ENCODE data around the gene ZNF697.

ZNF697 gene

DNA sequence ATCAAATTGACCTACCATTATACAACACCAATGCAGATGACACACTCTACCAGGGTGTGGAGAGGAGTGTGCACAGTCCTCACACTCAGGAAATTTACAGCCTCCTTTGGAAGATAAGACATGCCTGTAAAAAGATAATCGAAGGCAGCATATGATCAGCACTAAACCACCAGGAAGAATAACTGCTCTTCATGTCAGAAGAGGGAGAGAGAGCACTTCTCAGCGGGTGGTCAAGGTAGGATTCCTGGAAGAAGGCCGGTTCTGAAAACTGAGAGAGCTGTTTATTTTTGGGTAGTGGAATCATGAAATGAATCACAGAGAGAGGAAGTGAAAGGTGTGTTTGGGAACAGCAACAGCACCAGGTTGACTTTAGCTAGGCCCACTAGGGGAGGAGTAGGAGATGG is 14.0 kb upstream of the ZNF697 start:
- DNase-seq (ENCODE audit: low read depth) = no peak

GRCh38 chr1:119660253-119661083 is 12.4 kb upstream of the ZNF697 start:
- DNase-seq (ENCODE audit: low read depth) = no peak

DNA sequence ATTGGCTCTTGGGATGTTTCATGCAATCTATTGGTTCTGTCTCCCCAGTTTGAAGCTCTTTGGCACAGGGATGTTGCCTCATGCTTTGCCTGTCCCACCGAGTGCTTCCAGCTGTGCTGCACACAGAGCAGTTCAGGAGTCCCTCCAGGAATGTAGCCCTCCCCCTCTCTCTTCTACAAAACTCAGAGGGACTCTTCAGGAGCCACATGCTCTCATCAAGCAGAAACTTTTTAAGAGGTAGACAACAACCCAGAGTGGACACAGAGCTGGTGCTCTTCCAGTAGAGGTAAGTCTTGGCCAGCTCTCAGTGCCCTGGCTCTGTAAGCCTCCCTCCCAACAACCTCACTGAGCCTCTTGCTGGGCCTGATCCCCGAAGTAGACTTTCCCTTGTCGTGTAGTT is 11.6 kb upstream of the ZNF697 start:
- no peak for DNase-seq (ENCODE audit: low read depth)

DNA sequence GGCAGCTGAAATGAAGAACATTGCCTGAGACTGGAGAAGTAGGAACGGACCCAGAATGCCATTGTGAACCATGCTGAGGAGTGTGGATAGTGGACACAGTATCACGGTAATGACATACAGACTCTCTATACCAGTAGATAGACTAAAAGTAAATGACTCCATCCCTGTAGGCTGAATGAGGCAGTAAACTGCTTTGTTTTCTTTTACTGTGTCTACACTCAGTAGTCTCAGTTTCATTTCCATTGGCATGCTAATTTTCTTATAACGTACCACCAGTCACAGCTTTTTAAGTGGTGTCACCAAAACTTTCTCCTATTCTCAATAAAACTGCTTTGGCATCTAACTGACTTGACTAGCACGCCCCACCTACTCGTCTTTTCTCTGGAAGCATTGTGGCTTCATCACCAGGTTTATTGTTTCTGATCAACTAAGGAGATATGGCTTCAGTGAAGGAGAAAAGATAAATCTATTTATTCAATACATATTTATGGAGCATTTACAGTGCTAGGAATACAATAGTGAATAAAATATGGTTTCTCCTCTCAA is 8.4 kb upstream of the ZNF697 start:
- DNase-seq (ENCODE audit: low read depth) = no peak

- no peak for DNase-seq (ENCODE audit: low read depth)
These were observed 7.1 kb upstream of the ZNF697 start for GRCh38 chr1:119655154-119655553.

- DNase-seq (ENCODE audit: low read depth) = no peak
These were observed 5.7 kb upstream of the ZNF697 start for GRCh38 chr1:119653839-119654170.

- DNase-seq (ENCODE audit: low read depth) = no peak
These were observed 5.2 kb upstream of the ZNF697 start for GRCh38 chr1:119653135-119653838.

DNA sequence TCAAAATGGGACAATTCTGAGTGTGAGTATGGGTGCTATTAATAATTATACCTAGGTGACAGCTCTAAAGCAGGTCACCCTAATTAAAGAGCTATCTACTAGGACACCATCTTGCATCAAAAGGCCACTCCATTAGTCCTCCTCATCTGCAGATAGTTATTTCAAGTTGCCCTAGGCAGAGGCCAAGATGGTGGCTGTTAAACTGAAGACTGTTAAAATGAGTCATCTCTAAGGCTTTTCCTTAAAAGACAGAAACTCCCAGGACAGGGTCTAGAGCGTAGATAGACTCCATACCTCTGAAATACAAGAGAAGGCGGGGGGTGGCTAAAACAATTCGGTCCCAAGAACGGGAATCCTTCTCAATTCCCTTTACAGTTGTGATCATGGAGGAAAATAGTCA is 4.5 kb upstream of the ZNF697 start:
- no peak for DNase-seq (ENCODE audit: low read depth)

DNA sequence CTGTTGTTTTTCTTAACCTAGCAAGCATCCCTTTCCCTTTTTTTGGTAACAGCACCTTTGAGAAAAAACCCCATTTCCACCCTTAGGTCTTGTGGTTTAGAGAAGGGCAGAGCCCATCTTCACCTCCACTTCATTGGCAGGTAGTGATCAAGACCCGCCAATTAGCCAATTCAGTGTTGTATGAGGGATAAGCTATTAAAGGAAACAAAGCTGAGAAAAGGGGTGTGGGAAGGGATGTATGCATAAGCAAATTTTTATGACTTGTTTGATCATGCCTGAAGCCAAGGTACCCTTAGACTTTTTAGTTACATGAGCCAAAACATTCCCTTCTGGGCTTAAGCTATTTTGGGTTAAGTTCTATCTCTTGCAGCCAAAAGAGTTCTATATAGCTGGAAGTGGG is 3.6 kb upstream of the ZNF697 start:
- DNase-seq (ENCODE audit: low read depth) = no peak

DNA sequence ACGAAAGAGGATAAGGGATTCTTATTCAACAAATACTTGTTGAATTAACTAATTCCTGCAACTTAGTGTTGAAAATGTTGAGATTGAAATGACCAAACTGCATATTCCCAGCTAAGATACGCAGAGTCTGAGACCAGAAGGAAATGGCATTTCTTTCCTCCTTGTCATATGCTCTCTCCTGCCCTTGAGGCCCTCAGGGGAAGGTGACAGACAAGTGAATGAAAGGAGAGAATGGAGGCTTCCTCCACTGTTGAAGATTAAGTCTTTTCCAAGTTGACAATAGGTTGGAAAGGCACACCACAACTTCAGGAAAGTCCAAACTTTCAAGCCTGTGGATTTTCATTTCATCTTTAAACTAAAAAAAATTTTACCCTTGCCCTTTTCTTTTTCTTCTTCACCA is 3.1 kb upstream of the ZNF697 start:
- DNase-seq (ENCODE audit: low read depth) = no peak

DNA sequence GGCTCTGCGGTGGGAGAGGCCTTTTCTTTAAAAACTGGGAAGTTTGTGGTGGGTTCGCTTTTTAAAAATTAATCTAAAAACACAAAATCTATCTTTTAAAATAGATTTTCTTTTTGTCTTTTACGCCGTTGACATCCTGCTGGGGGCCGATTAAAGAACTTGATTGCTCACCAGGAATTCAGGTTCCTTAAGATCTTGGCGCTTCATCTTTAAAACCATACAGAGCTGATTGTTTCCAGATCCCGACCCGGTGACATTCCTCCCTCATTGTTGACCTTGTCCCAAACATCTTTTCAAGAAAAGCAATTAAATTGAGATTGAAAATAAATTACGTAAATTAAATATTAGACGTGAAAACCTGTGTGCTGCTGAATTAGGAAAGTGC is 546 bp upstream of the ZNF697 start:
- no peak for DNase-seq (ENCODE audit: low read depth)

DNA sequence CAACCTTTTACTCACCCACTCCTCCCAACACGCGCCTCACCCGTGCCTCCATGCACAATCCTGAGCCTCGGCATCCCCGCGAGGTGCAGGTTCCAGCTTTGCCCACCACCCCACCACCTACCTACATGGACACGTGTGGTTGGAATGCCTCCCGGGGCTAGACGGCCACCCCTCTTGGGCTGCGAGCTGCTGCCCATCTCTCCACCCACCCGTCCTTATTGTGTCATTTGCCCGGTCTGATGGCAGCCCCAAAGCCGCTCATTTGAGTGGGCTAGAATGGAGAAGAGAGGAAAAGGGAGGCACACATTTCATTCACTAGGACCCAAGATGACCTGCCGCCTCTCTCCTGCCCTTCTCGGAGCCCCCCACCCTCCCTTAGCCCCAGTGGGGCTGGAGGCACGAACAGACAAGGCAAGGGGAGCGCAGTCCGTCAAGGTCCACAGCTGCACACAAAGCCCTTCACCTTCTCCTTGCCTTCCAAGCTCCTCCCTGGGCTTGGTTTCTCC is 785 bp downstream of the ZNF697 start:
- DNase-seq (ENCODE audit: low read depth) = no peak

DNA sequence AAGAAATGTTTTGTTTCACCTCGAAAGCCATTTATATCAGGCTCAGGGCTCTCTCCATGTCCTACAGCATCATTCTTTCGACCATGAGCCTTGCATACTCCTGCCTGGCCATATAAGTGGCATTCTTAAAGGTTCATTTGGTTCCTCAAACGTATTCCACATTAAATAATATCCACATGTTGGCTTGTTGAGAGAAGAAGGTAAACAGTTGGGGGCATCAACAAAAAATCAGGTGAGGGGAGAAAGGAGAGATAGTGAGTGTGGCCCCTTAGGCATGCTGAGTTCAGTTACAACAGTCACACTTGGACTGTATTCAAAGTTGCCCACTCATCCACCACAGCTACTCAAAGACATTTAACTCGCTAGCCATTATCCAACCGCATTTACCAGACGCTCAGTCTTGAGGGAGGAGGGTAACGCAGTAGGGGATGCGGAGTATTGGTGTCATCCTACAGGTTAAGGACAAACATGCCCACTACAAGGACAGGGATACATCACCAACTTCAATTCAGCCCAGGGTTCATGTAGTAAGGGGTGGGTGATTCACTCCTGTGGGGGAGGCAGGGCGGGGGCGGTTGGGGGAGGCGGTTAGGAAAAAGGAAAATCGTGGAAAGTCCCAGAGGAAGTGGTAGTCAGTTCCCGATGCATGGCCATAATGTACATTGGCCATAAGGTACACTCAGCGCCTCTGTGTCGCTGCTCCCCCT is 1.4 kb downstream of the ZNF697 start:
- DNase-seq (ENCODE audit: low read depth) = no peak

GRCh38 chr1:119639109-119639508 is 9.0 kb downstream of the ZNF697 start:
- DNase-seq (ENCODE audit: low read depth) = no peak

GRCh38 chr1:119637710-119638109 is 10.4 kb downstream of the ZNF697 start:
- no peak for DNase-seq (ENCODE audit: low read depth)

DNA sequence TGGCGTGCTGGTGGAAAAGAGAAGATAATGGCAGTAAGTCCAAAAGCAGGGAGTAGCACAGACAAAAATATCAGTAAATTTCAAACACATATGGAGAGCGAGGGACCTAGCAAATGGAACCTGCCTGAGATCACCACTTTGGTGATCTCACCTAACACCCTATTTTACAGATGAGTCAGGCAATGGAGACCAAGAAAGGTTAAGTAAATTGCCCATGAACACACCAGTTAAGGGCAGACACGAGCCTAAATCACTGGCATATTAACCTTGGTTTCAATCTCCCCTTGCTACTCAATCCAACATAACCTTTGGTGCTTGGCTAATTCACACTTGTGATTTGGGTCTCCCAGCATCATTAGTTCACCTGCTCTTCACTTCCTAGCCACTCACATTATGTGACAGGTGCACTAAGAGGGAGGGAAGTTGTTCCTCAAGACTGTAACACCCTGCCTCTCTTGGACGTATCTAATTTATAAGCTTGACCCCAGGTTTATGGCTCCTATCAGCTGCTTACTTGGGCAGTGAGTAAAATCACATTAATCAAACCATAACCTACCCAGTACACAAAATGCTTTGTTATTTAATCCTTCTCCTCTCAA is 11.5 kb downstream of the ZNF697 start:
- no peak for DNase-seq (ENCODE audit: low read depth)

DNA sequence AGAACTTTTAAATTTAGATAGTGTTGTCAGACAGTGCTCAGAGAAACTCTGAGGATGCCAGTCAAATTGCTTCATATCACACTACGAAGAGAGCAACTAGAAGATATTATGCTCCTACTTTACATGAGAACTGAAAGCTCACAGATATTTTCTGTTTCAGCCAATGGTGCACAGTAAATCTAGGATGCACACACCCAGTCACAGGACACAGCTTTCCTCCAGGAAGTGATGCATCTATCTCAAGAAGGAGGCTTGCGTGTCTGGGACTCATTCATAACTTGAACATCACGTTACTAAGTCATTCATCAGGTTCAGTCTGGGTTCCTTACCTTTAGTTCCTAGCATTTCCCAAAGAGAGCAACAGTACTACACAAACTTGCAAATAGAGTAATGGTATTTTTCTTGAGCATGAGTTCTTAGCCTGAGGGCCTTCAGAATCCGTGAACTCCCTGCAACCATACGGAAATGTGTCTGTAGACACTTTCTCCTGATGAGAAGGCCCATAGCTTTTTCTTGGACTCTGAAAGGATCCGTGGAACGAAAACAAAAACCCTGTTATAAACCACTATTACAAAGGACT is 12.2 kb downstream of the ZNF697 start:
- DNase-seq (ENCODE audit: low read depth) = no peak

DNA sequence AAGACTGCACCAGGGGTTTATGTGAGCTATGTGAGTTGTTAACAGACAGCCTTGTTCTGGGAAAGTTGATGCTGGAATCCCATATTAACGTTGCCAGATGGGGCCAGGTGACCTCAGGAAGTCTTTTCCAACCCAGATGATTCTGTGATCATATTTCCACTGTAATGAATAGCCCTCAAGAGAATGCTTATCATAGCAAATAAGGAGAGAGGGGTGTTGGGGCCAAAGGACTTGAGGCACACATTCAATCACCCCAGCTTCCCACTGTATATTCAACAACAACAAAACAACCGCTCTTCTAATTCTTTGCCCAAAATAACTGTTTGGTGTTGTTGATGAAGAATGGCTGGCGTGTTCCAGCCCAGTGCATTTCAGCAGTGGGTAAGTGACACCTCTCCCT is 14.1 kb downstream of the ZNF697 start:
- no peak for DNase-seq (ENCODE audit: low read depth)

DNA sequence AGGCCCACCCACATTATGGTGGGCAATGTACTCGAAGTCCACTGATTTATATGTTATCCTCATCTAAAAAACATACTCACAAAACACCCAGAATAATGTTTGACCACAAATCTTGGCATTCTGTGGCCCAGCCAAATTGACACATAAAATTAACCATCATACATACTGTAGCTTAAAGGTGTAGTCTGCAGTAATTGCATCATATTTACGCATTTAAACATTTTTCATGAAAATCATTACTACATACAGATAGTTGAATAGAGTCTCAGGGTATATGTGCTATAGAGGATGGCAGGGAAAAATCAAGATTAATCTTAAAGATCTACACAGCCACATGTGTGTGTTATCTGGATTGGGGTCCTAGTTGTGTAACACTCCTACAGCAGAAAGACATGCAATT is 14.5 kb downstream of the ZNF697 start:
- DNase-seq (ENCODE audit: low read depth) = no peak

GRCh38 chr1:119632841-119633240 is 15.2 kb downstream of the ZNF697 start:
- no peak for DNase-seq (ENCODE audit: low read depth)

DNA sequence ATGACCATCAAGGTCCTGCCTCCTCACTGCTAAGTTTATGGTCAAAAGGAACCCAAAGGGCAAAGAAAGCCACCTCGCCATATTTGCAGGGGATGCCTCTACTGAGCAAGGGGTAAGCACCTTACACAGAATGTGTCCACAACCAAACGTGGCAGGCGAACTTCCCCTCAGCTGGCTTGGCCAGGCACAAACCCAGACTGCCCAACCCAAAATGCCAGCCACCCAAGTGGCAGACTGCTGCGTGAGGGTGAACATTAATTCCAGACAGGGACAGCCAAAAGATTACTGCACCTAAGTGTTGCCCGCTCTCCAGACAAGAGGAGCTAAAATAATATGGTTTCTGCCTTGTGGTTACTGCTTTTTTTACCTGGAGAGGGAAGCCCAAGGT is 16.0 kb downstream of the ZNF697 start:
- DNase-seq (ENCODE audit: low read depth) = no peak

Data from activated T-helper 9 cell treated with anti-CD3 and anti-CD28 coated beads, Interleukin-2, amount 50 U/mL, for 16 hours (primary cell).